Measurements from ENCODE around the gene ALG14.

DNA sequence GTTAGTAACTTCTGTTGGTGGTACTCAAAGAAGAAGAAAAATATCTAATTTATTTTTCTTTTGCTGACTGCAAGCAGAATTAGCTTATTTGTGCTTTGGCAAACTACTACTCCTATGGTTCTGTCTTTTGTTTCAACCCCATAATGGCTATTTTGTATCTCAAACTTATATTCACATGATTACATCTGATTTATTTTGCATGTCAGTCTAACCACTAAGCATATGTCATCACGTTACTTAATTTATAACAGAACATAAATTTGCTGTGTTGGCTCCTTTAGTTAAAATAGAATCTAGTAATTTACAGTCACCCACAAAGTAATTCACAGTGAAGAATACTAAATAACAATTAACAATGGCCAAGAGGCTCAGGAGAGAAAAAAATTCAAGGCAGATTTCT, 106.7 kb downstream of the ALG14 start:
- TF ChIP-seq, protein P1, sequence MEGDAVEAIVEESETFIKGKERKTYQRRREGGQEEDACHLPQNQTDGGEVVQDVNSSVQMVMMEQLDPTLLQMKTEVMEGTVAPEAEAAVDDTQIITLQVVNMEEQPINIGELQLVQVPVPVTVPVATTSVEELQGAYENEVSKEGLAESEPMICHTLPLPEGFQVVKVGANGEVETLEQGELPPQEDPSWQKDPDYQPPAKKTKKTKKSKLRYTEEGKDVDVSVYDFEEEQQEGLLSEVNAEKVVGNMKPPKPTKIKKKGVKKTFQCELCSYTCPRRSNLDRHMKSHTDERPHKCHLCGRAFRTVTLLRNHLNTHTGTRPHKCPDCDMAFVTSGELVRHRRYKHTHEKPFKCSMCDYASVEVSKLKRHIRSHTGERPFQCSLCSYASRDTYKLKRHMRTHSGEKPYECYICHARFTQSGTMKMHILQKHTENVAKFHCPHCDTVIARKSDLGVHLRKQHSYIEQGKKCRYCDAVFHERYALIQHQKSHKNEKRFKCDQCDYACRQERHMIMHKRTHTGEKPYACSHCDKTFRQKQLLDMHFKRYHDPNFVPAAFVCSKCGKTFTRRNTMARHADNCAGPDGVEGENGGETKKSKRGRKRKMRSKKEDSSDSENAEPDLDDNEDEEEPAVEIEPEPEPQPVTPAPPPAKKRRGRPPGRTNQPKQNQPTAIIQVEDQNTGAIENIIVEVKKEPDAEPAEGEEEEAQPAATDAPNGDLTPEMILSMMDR (IDR thresholded peaks at IDR 0.05): no peak
- no peak for TF ChIP-seq POLR2A (IDR thresholded peaks at IDR 0.05)

All from esophagus squamous epithelium (tissue), 4 donors.